GM21423 (cell line): ENCODE results near the gene FNDC3A.
"Not testable (repeated sequence)": the region's sequence is repeated elsewhere in the genome, so short reads cannot be mapped to it uniquely, and the experiment has no call there.

Experiments used
- ATAC-seq: cut with Tn5 transposase; IDR thresholded peaks from one replicate; pipeline ENCODE4 v1.9.1; 2021; ENCODE audit warnings: mild to moderate bottlenecking, moderate library complexity; ENCODE audit not compliant: unreplicated experiment

The FNDC3A gene

GRCh38 chr13:48975101-48975855 is 434 bp upstream of the FNDC3A start:
- peak; percentile 12 for ATAC-seq

GRCh38 chr13:48976576-48977285 is 1.0 kb downstream of the FNDC3A start:
- peak; percentile 9 for ATAC-seq

GRCh38 chr13:48977286-48977625 is 1.5 kb downstream of the FNDC3A start:
- no peak for ATAC-seq

GRCh38 chr13:48977973-48978372 is 2.3 kb downstream of the FNDC3A start:
- no peak for ATAC-seq

- no peak for ATAC-seq
Measured at GRCh38 chr13:48978942-48979601, 3.4 kb downstream of the FNDC3A start.

- peak; percentile 43 for ATAC-seq
Measured at GRCh38 chr13:48979892-48980291, 4.2 kb downstream of the FNDC3A start.

GRCh38 chr13:48983331-48983730 is 7.6 kb downstream of the FNDC3A start:
- no peak for ATAC-seq

GRCh38 chr13:48985756-48986155 is 10.0 kb downstream of the FNDC3A start:
- no peak for ATAC-seq

- no peak for ATAC-seq
Measured at GRCh38 chr13:48990900-48991299, 15.2 kb downstream of the FNDC3A start.

GRCh38 chr13:48993150-48993549 is 17.4 kb downstream of the FNDC3A start:
- ATAC-seq: no peak

- no peak for ATAC-seq
Measured at GRCh38 chr13:48994706-48995105, 19.0 kb downstream of the FNDC3A start.

- ATAC-seq: no peak
Measured at GRCh38 chr13:48998641-48999292, 23.1 kb downstream of the FNDC3A start.

GRCh38 chr13:49000247-49000646 is 24.5 kb downstream of the FNDC3A start:
- no peak for ATAC-seq

- not testable (repeated sequence) for ATAC-seq
Measured at GRCh38 chr13:49018986-49019635, 43.4 kb downstream of the FNDC3A start.

- no peak for ATAC-seq
Measured at GRCh38 chr13:49020328-49020727, 44.6 kb downstream of the FNDC3A start.

GRCh38 chr13:49020940-49021553 is 45.3 kb downstream of the FNDC3A start:
- ATAC-seq: no peak

- no peak for ATAC-seq
Measured at GRCh38 chr13:49021953-49022352, 46.2 kb downstream of the FNDC3A start.

GRCh38 chr13:49022472-49023144 is 46.9 kb downstream of the FNDC3A start:
- ATAC-seq: no peak

- no peak for ATAC-seq
Measured at GRCh38 chr13:49023431-49023830, 47.7 kb downstream of the FNDC3A start.

- ATAC-seq: no peak
Measured at GRCh38 chr13:49026851-49027250, 51.1 kb downstream of the FNDC3A start.
